ENCODE measurements around the gene PRRC1.

PRRC1 gene

DNA sequence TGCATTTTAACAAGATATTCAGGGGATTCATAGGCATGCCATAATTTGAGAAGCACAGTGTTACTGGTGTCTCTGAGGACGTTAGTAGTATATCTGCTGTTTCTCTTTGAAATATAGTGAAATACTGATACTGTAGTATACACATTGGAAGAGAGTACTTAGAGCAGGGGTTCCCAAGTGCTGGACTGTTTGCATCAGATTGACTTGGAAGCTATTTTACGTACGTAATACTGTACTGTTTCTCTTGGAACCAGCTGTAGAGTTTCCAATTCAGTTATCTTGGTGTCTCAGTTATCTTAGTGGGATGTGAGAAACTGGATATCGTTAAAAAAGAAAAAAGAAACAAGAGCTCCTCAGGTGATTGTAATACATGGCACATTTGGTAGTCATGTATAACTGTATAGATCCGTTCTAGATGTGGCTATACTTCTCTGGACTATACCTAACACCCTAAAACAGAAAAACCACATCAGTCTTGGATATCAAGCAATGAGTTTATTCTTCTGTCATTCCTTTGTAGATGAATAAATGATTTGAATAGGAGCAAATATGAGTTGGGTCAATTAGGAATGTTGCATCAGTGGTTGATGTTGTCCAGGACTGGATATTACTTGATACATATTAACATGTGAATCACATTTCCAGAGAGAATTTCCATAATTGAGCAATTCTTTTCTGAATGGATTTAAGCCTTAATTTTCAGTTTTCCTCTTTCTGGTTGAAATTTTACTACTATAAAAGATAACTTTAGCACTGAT lies 33.4 kb downstream of the PRRC1 start:
- no peaks in the 10 kb centered on the region for H4K20me1 ChIP-seq (ENCODE audit: insufficient read depth, low read length, poor library complexity, severe bottlenecking)
- H3K9me2 ChIP-seq (replicated peaks; ENCODE audit: low read depth, low read length), result no peaks in the 10 kb centered on the region
- H3K4me1 ChIP-seq (ENCODE audit: insufficient read depth, low read length, poor library complexity, severe bottlenecking), result no peaks in the 10 kb centered on the region
- H3K27me3 ChIP-seq (ENCODE audit: insufficient read depth, low read length, poor library complexity, severe bottlenecking), result no peaks in the 10 kb centered on the region
- no peak overlapping the region for H3K4me2 ChIP-seq (ENCODE audit: low read depth, low read length, poor library complexity, severe bottlenecking)
- no peak overlapping the region for H3K9ac ChIP-seq (ENCODE audit: low read depth, low read length, poor library complexity, severe bottlenecking)
- H3K4me3 ChIP-seq (ENCODE audit: low read length, poor library complexity, severe bottlenecking), result no peak overlapping the region
- TF ChIP-seq EZH2phosphoT487 (IDR thresholded peaks at IDR 0.05; ENCODE audit: borderline replicate concordance) (no peak), CTCF (conservative IDR thresholded peaks at IDR 0.05; ENCODE audit: low read length) (no peak)
- no peaks in the 10 kb centered on the region for H3F3A ChIP-seq (ENCODE audit: low read depth)
- H3K36me3 ChIP-seq (ENCODE audit: insufficient read depth, low read length), result peaks cover 33% of the 10 kb centered on the region; the same call in 1 of the 2 replicates
- no peak overlapping the region for H2AFZ ChIP-seq (ENCODE audit: low read length)
- H3K79me2 ChIP-seq (ENCODE audit: insufficient read depth, low read length), result peaks cover 6% of the 10 kb centered on the region; the same call in 1 of the 2 replicates
- H3K9me3 ChIP-seq (ENCODE audit: insufficient read depth, low read depth, low read length), result no peaks in the 10 kb centered on the region

- no peak overlapping the region for H3K4me3 ChIP-seq (ENCODE audit: low read length, poor library complexity, severe bottlenecking)
- peaks cover 33% of the 10 kb centered on the region; the same call in 1 of the 2 replicates for H3K36me3 ChIP-seq (ENCODE audit: insufficient read depth, low read length)
- no peaks in the 10 kb centered on the region for H3F3A ChIP-seq (ENCODE audit: low read depth)
- no peaks in the 10 kb centered on the region for H3K27me3 ChIP-seq (ENCODE audit: insufficient read depth, low read length, poor library complexity, severe bottlenecking)
- no peak overlapping the region for H2AFZ ChIP-seq (ENCODE audit: low read length)
- no peak overlapping the region for H3K9ac ChIP-seq (ENCODE audit: low read depth, low read length, poor library complexity, severe bottlenecking)
- H3K4me2 ChIP-seq (ENCODE audit: low read depth, low read length, poor library complexity, severe bottlenecking), result no peak overlapping the region
- no peaks in the 10 kb centered on the region for H4K20me1 ChIP-seq (ENCODE audit: insufficient read depth, low read length, poor library complexity, severe bottlenecking)
- no peaks in the 10 kb centered on the region for H3K9me2 ChIP-seq (replicated peaks; ENCODE audit: low read depth, low read length)
- TF ChIP-seq CTCF (conservative IDR thresholded peaks at IDR 0.05; ENCODE audit: low read length) (no peak), EZH2phosphoT487 (IDR thresholded peaks at IDR 0.05; ENCODE audit: borderline replicate concordance) (no peak)
- no peaks in the 10 kb centered on the region for H3K9me3 ChIP-seq (ENCODE audit: insufficient read depth, low read depth, low read length)
- no peaks in the 10 kb centered on the region for H3K4me1 ChIP-seq (ENCODE audit: insufficient read depth, low read length, poor library complexity, severe bottlenecking)
- H3K79me2 ChIP-seq (ENCODE audit: insufficient read depth, low read length), result no peaks in the 10 kb centered on the region
These were observed 34.1 kb downstream of the PRRC1 start for GRCh38 chr5:127551410-127552041.

- Histone ChIP-seq H3K4me3 (ENCODE audit: low read length, poor library complexity, severe bottlenecking) (no peak overlapping the region), H3K9me3 (ENCODE audit: insufficient read depth, low read depth, low read length) (no peaks in the 10 kb centered on the region), H4K20me1 (ENCODE audit: insufficient read depth, low read length, poor library complexity, severe bottlenecking) (no peaks in the 10 kb centered on the region), H3K9me2 (replicated peaks; ENCODE audit: low read depth, low read length) (no peaks in the 10 kb centered on the region), H2AFZ (ENCODE audit: low read length) (no peak overlapping the region), H3K79me2 (ENCODE audit: insufficient read depth, low read length) (no peaks in the 10 kb centered on the region), H3K4me1 (ENCODE audit: insufficient read depth, low read length, poor library complexity, severe bottlenecking) (no peaks in the 10 kb centered on the region), H3K4me2 (ENCODE audit: low read depth, low read length, poor library complexity, severe bottlenecking) (no peak overlapping the region), H3K36me3 (ENCODE audit: insufficient read depth, low read length) (peaks cover 17% of the 10 kb centered on the region; the same call in 1 of the 2 replicates), H3K9ac (ENCODE audit: low read depth, low read length, poor library complexity, severe bottlenecking) (no peak overlapping the region), H3K27me3 (ENCODE audit: insufficient read depth, low read length, poor library complexity, severe bottlenecking) (no peaks in the 10 kb centered on the region), H3F3A (ENCODE audit: low read depth) (no peaks in the 10 kb centered on the region)
- TF ChIP-seq CTCF (conservative IDR thresholded peaks at IDR 0.05; ENCODE audit: low read length), result no peak
- TF ChIP-seq EZH2phosphoT487 (IDR thresholded peaks at IDR 0.05; ENCODE audit: borderline replicate concordance), result no peak
These were observed 38.4 kb downstream of the PRRC1 start for GRCh38 chr5:127555826-127556225.

All from Loucy (cell line).